A549 (cell line): ENCODE data around the gene GRID2. TPM values are rescaled to one million over a fixed set of nuclear protein-coding genes. Genes with fewer than 3 reads are reported as not detected.

Source experiments
- ATAC-seq, 2 experiments: fragments of 200-7000 bp in 1 of 2; fragments of >200 bp in 1 of 2; cut with Nextera tagmentation in 1 of 2; cut with Tn5 transposase in 1 of 2; 3 replicates each; pipeline versions ENCODE4 v1.8.0 to v1.9.1; 2018 to 2020; ENCODE audit warnings: mild to moderate bottlenecking in 1 of 2, moderate library complexity in 1 of 2
- CTCF ChIA-PET: fragments of 300-600 bp; sonication (Branson Sonifier 250); formaldehyde crosslinking; extraction: SDS; loops from one replicate; lab custom pipeline; 2021; ENCODE audit warnings: antibody characterized with exemption, inconsistent platforms; lab: Yijun Ruan, JAX
- POLR2A ChIA-PET: fragments of 350-600 bp; formaldehyde crosslinking; extraction: SDS; loops from one replicate; lab custom pipeline; 2021; ENCODE audit warnings: antibody characterized with exemption, inconsistent platforms; lab: Yijun Ruan, JAX
- DNase-seq, 2 experiments: peaks; one replicate each; pipeline versions ENCODE4 v3.0.0 to v3.0.0-alpha.2; 2011 to 2016; ENCODE audit warnings: low read depth in 1 of 2, low spot score in 1 of 2
- FAIRE-seq: peaks from 2 replicates; lab custom pipeline; 2011; peaks lifted over from hg19 to GRCh38; lab: Jason Lieb, UNC
- H3K27ac ChIP-seq, 2 experiments: fragments of >200 bp; sonication (Bioruptor Twin); formaldehyde crosslinking; 3 replicates each; pipeline ENCODE4 v1.5.1; 2016 to 2017
- H3K4me1 ChIP-seq: fragments of >200 bp; sonication (Bioruptor Twin); formaldehyde crosslinking; 3 replicates; pipeline ENCODE4 v1.6.1; 2016
- H3K4me2 ChIP-seq: fragments of >200 bp; sonication (Bioruptor Twin); formaldehyde crosslinking; 3 replicates; pipeline ENCODE4 v1.6.1; 2016
- H3K4me3 ChIP-seq: fragments of >200 bp; sonication (Bioruptor Twin); formaldehyde crosslinking; 3 replicates; pipeline ENCODE4 v1.5.1; 2016
- H3K9me3 ChIP-seq: fragments of >200 bp; sonication (Bioruptor Twin); formaldehyde crosslinking; 3 replicates; pipeline ENCODE4 v1.6.1; 2016
- ATOH8 ChIP-seq: fragments of 250-450 bp; sonication (Bioruptor Pico); IDR thresholded peaks from 2 replicates; pipeline ENCODE4 v1.5.0; 2020; ENCODE audit warnings: low read depth, mild to moderate bottlenecking, moderate library complexity
- BCL3 ChIP-seq: fragments of >200 bp; sonication (Bioruptor Twin); formaldehyde crosslinking; IDR thresholded peaks from 3 replicates; pipeline ENCODE4 v1.6.1; 2016
- CEBPB ChIP-seq, 2 experiments: fragments of >200 bp in 1 of 2; sonication (Bioruptor Twin) in 1 of 2; formaldehyde crosslinking in 1 of 2; IDR thresholded peaks; 2 replicates each; pipeline ENCODE4 v1.6.1; 2012 to 2016
- CHD4 ChIP-seq: fragments of 200-600 bp; sonication (generic); IDR thresholded peaks from 2 replicates; pipeline ENCODE4 v1.6.1; 2016; ENCODE audit warnings: antibody characterized with exemption, mild to moderate bottlenecking, borderline replicate concordance
- E2F6 ChIP-seq: IDR thresholded peaks from 2 replicates; pipeline ENCODE4 v1.6.1; 2012; ENCODE audit warnings: low read depth, borderline replicate concordance
- EHMT2 ChIP-seq: fragments of 200-600 bp; sonication (generic); IDR thresholded peaks from 2 replicates; pipeline ENCODE4 v1.6.1; 2016; ENCODE audit warnings: antibody characterized with exemption, low read depth, mild to moderate bottlenecking, moderate library complexity
- ELK1 ChIP-seq: fragments of 150-350 bp; IDR thresholded peaks from 2 replicates; pipeline ENCODE4 v1.6.1; 2014; ENCODE audit warnings: low read depth, mild to moderate bottlenecking, low read length
- ESRRA ChIP-seq: fragments of 150-350 bp; IDR thresholded peaks from 2 replicates; pipeline ENCODE4 v1.6.1; 2014; ENCODE audit warnings: mild to moderate bottlenecking, low read length, borderline replicate concordance
- FOSB ChIP-seq: fragments of 250-450 bp; sonication (Bioruptor Pico); IDR thresholded peaks from 2 replicates; pipeline ENCODE4 v1.5.0; 2020; ENCODE audit warnings: mild to moderate bottlenecking, moderate library complexity
- FOSL2 ChIP-seq, 2 experiments: fragments of 450-650 bp in 1 of 2; fragments of >200 bp in 1 of 2; sonication (Bioruptor Twin) in 1 of 2; formaldehyde crosslinking; IDR thresholded peaks; 2 replicates each; pipeline versions ENCODE4 v1.5.0 to v1.6.1; 2016 to 2020; ENCODE audit warnings: mild to moderate bottlenecking in 1 of 2, moderate library complexity in 1 of 2
- GATA3 ChIP-seq: IDR thresholded peaks from 2 replicates; pipeline ENCODE4 v1.6.1; 2012; ENCODE audit warnings: borderline replicate concordance
- HES2 ChIP-seq: fragments of >200 bp; sonication (Bioruptor Twin); formaldehyde crosslinking; IDR thresholded peaks from 2 replicates; pipeline ENCODE4 v1.6.1; 2016
- HEYL ChIP-seq: fragments of 250-450 bp; sonication (Bioruptor Pico); IDR thresholded peaks from 2 replicates; pipeline ENCODE4 v1.8.0; 2021; ENCODE audit warnings: mild to moderate bottlenecking, moderate library complexity
- HOXB13 ChIP-seq: fragments of 250-450 bp; sonication (Bioruptor Pico); IDR thresholded peaks from 2 replicates; pipeline ENCODE4 v1.5.0; 2020; ENCODE audit warnings: low read depth, mild to moderate bottlenecking, moderate library complexity
- JUN ChIP-seq, 2 experiments: fragments of >200 bp; sonication (Bioruptor Twin); formaldehyde crosslinking; IDR thresholded peaks; 2 replicates in 1 of 2; 3 replicates in 1 of 2; pipeline ENCODE4 v1.6.1; 2016 to 2017
- KDM5A ChIP-seq: fragments of 200-600 bp; sonication (generic); IDR thresholded peaks from 2 replicates; pipeline ENCODE4 v1.6.1; 2016; ENCODE audit warnings: antibody characterized with exemption, mild to moderate bottlenecking
- MAFK ChIP-seq: fragments of 450-650 bp; IDR thresholded peaks from 2 replicates; pipeline ENCODE4 v1.6.1; 2014; ENCODE audit not compliant: partially characterized antibody
- MYC ChIP-seq: IDR thresholded peaks from 2 replicates; pipeline ENCODE4 v1.6.1; 2012; ENCODE audit warnings: mild to moderate bottlenecking, inconsistent platforms, low read length, improper control_type of control experiment, borderline replicate concordance
- NFE2L2 ChIP-seq: fragments of 150-350 bp; conservative IDR thresholded peaks from 2 replicates; pipeline ENCODE4 v1.6.1; 2014; ENCODE audit warnings: low read length
- NPAS2 ChIP-seq: fragments of 250-450 bp; sonication (Bioruptor Pico); IDR thresholded peaks from 2 replicates; pipeline ENCODE4 v1.8.0; 2022; ENCODE audit warnings: mild to moderate bottlenecking, moderate library complexity, borderline replicate concordance
- PHF8 ChIP-seq: fragments of 200-600 bp; sonication (generic); IDR thresholded peaks from 2 replicates; pipeline ENCODE4 v1.6.1; 2016; ENCODE audit warnings: low read depth, mild to moderate bottlenecking, antibody characterized with exemption, moderate library complexity, borderline replicate concordance
- POLR2AphosphoS2 ChIP-seq: conservative IDR thresholded peaks from 2 replicates; pipeline ENCODE4 v1.6.1; 2012; ENCODE audit warnings: low read length, improper control_type of control experiment, inconsistent platforms
- SMC3 ChIP-seq: fragments of >200 bp; sonication (Bioruptor Twin); formaldehyde crosslinking; IDR thresholded peaks from 3 replicates; pipeline ENCODE4 v1.6.1; 2018; ENCODE audit warnings: inconsistent platforms
- TP53 ChIP-seq: fragments of 250-450 bp; sonication (Bioruptor Pico); IDR thresholded peaks from 2 replicates; pipeline ENCODE4 v1.5.0; 2021; ENCODE audit warnings: mild to moderate bottlenecking, moderate library complexity
- ZFP36 ChIP-seq: fragments of 450-650 bp; IDR thresholded peaks from 2 replicates; pipeline ENCODE4 v1.6.1; 2014; ENCODE audit warnings: borderline replicate concordance; ENCODE audit not compliant: partially characterized antibody
- ZNF302 ChIP-seq: fragments of 250-450 bp; sonication (Bioruptor Pico); IDR thresholded peaks from 2 replicates; pipeline ENCODE4 v1.9.0; 2021; ENCODE audit warnings: inconsistent platforms, mild to moderate bottlenecking, moderate library complexity
- ZSCAN20 ChIP-seq: fragments of 250-450 bp; sonication (Bioruptor Pico); IDR thresholded peaks from 2 replicates; pipeline ENCODE4 v1.8.0; 2022; ENCODE audit warnings: mild to moderate bottlenecking, moderate library complexity
- WGBS: methylation state at CpG from one replicate; pipeline ENCODE4 v1.1.6; 2017; ENCODE audit errors: missing lambda C conversion rate; 5-methylcytosine and 5-hydroxymethylcytosine counted together
- polyA plus RNA-seq, 4 experiments: library from polyadenylated mRNA; depleted of rRNA in 3 of 4; stranded (reverse); fragments of >200 nt; fragmentation: RNase III in 1 of 4; extraction: RNeasy Plus Mini Kit Qiagen cat#74134 plus additional on column Dnase treatment in 1 of 4; gene quantifications; 2 replicates in 3 of 4; 3 replicates in 1 of 4; pipeline ENCODE4 v1.2.3, GENCODE V29; 2011 to 2017

The GRID2 gene
- polyA plus RNA-seq, 2 of the 4 experiments (the other 2 are of a cell fraction) = not detected

GRCh38 chr4:93018243-93018642, 714.5 kb downstream of the GRID2 start:
- Histone ChIP-seq H3K4me1 (no peaks in the 10 kb centered on the region), H3K9me3 (no peaks in the 10 kb centered on the region), H3K4me2 (no peak overlapping the region), H3K27ac (no peak overlapping the region), H3K4me3 (no peak overlapping the region)
- ChIA-PET CTCF (no interaction called here), POLR2A (no interaction called here)
- no peak for FAIRE-seq
- no peak for ATAC-seq
- TF ChIP-seq EHMT2 (no peak), MAFK (no peak), GATA3 (no peak), ZSCAN20 (CRISPR knock-in tag) (no peak), FOSL2 (IDR thresholded peaks at IDR 0.05) (no peak), FOSL2 (CRISPR knock-in tag; IDR thresholded peaks at IDR 0.05) (no peak), MYC (no peak), ESRRA (no peak), ZFP36 (no peak), PHF8 (no peak), ATOH8 (CRISPR knock-in tag) (no peak)
- no peak for DNase-seq
- WGBS = 26% methylated on average over 2 of the region's 2 CpGs

GRCh38 chr4:93018806-93019205, 715.0 kb downstream of the GRID2 start:
- no peaks in the 10 kb centered on the region for H3K4me1 ChIP-seq
- H3K27ac ChIP-seq = no peak overlapping the region
- no peak for ATAC-seq
- FAIRE-seq = no peak
- H3K9me3 ChIP-seq = no peaks in the 10 kb centered on the region
- CTCF ChIA-PET = no interaction called here
- no peak overlapping the region for H3K4me2 ChIP-seq
- POLR2A ChIA-PET = no interaction called here
- no peak for DNase-seq
- TF ChIP-seq CEBPB (IDR thresholded peaks at IDR 0.05) = no peak
- no peak for TF ChIP-seq MAFK
- no peak for TF ChIP-seq ELK1
- TF ChIP-seq TP53 (CRISPR knock-in tag) = no peak
- no peak for TF ChIP-seq BCL3
- no peak for TF ChIP-seq FOSL2 (IDR thresholded peaks at IDR 0.05)
- no peak for TF ChIP-seq FOSL2 (CRISPR knock-in tag; IDR thresholded peaks at IDR 0.05)
- TF ChIP-seq CHD4 = no peak
- no peak overlapping the region for H3K4me3 ChIP-seq

GRCh38 chr4:93029769-93030168, 726.0 kb downstream of the GRID2 start:
- no peak overlapping the region for H3K4me3 ChIP-seq
- CTCF ChIA-PET = no interaction called here
- no peak for ATAC-seq
- TF ChIP-seq E2F6 (no peak), KDM5A (no peak), HOXB13 (CRISPR knock-in tag) (no peak), HES2 (no peak), ESRRA (no peak), JUN (IDR thresholded peaks at IDR 0.05) (no peak), POLR2AphosphoS2 (no peak), PHF8 (no peak), NFE2L2 (no peak), NPAS2 (CRISPR knock-in tag) (no peak), EHMT2 (no peak), ZNF302 (CRISPR knock-in tag) (no peak), HEYL (CRISPR knock-in tag) (no peak), FOSB (CRISPR knock-in tag) (no peak), ZFP36 (no peak), SMC3 (no peak), CHD4 (no peak)
- no peak overlapping the region for H3K4me2 ChIP-seq
- H3K9me3 ChIP-seq = no peaks in the 10 kb centered on the region
- WGBS = 50% methylated on average over 1 of the region's 1 CpG
- no peaks in the 10 kb centered on the region for H3K4me1 ChIP-seq
- POLR2A ChIA-PET = no interaction called here
- H3K27ac ChIP-seq = no peak overlapping the region
- no peak for DNase-seq
- FAIRE-seq = no peak
